Fibroblast of pulmonary artery (primary cell): Measurements from ENCODE around the gene CTBP2.

ENCODE experiments used
- DNase-seq: peaks from one replicate; pipeline ENCODE4 v3.0.0-alpha.2; 2010; ENCODE audit warnings: low read depth
- H3K4me3 ChIP-seq: replicated peaks from 2 replicates; pipeline ENCODE4 v1.5.1; 2011; ENCODE audit warnings: low read depth, mild to moderate bottlenecking, control low read depth, low read length, moderate library complexity
- TF ChIP-seq, protein P1 (sequence below): IDR thresholded peaks from 2 replicates; pipeline ENCODE4 v1.5.1; 2011; ENCODE audit warnings: mild to moderate bottlenecking, control low read depth, low read length, inconsistent platforms; ENCODE audit errors: missing control alignments

CTBP2 gene

GRCh38 chr10:125037145-125037877 lies 123.1 kb downstream of the CTBP2 start:
- DNase-seq = peak; percentile 81
- H3K4me3 ChIP-seq = no peak overlapping the region
- TF ChIP-seq, protein P1, sequence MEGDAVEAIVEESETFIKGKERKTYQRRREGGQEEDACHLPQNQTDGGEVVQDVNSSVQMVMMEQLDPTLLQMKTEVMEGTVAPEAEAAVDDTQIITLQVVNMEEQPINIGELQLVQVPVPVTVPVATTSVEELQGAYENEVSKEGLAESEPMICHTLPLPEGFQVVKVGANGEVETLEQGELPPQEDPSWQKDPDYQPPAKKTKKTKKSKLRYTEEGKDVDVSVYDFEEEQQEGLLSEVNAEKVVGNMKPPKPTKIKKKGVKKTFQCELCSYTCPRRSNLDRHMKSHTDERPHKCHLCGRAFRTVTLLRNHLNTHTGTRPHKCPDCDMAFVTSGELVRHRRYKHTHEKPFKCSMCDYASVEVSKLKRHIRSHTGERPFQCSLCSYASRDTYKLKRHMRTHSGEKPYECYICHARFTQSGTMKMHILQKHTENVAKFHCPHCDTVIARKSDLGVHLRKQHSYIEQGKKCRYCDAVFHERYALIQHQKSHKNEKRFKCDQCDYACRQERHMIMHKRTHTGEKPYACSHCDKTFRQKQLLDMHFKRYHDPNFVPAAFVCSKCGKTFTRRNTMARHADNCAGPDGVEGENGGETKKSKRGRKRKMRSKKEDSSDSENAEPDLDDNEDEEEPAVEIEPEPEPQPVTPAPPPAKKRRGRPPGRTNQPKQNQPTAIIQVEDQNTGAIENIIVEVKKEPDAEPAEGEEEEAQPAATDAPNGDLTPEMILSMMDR = no peak

DNA sequence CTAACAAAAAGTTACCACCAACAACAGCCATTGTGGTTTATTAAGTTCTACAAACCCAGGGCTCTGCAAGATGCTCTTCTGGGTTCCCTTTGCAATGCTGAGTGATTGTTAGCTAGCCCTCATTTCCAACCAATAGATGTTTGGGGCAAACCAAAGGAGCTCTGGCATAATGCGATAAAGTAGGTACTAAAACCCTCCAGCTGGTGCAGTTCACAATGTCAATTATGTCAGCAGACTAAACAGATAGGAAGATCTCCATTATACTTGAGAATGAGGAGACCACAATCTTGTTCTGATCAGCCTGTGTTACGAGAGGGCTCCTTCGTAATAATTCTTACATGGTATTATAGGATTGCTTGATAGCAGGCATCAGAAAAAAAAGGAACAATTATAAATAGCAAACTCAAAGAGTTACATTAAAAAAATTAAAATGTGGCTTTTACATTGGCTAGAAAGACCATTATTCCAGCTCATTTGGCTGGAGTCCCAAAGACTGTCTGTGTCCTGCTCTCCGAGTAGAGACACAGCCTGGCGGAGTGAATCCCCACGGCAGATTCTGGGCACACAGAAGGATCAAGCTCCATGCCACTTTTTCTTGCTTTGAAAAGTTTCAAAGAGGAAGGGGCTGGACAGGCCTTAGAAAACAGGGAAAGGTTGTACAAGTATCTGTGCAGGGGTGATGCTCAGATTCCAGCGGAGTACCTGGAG lies 124.6 kb downstream of the CTBP2 start:
- TF ChIP-seq, protein P1 = no peak
- peak overlapping the region; percentile 24 for H3K4me3 ChIP-seq
- DNase-seq = no peak

DNA sequence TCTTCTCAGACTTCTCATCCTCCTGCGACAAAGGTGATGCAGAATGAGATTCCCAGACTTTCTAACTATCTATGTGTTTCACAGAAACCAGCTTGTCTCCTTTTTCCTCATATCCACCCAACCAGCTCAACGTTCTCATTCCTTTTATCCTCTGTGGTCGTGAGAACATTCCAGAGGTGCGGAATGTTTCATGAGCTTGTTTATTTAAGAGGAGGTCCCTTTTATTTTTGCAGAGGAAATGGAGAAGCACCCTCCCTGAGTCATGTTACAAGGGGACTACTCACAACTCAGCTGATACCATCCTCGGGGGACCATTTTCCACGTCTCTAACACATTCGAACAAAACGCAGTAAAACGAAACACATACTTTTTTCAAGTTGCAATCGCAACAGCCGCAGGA lies 125.2 kb downstream of the CTBP2 start:
- TF ChIP-seq, protein P1 = no peak
- H3K4me3 ChIP-seq = peak overlapping the region; percentile 24
- DNase-seq = peak; percentile 92

DNA sequence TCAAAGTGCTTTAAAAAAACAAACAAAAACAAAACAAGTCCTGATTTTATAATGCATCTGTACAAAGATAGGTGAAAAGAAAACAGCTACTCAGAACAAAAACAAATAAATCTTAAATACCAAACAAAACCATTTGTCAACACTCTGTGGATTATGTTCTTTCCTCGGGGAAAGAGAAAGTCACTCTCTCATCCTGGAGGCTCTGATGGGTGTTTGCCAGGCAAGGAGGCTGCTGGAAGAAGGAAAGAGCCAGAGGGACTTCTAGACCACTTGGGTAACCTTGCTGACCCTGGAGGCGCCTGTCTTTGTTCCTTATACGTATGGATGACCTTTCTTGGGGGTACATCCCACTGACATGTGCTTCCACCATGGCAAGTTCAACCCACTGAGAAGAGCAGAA lies 125.7 kb downstream of the CTBP2 start:
- no peak for DNase-seq
- TF ChIP-seq, protein P1 = no peak
- H3K4me3 ChIP-seq = no peak overlapping the region

DNA sequence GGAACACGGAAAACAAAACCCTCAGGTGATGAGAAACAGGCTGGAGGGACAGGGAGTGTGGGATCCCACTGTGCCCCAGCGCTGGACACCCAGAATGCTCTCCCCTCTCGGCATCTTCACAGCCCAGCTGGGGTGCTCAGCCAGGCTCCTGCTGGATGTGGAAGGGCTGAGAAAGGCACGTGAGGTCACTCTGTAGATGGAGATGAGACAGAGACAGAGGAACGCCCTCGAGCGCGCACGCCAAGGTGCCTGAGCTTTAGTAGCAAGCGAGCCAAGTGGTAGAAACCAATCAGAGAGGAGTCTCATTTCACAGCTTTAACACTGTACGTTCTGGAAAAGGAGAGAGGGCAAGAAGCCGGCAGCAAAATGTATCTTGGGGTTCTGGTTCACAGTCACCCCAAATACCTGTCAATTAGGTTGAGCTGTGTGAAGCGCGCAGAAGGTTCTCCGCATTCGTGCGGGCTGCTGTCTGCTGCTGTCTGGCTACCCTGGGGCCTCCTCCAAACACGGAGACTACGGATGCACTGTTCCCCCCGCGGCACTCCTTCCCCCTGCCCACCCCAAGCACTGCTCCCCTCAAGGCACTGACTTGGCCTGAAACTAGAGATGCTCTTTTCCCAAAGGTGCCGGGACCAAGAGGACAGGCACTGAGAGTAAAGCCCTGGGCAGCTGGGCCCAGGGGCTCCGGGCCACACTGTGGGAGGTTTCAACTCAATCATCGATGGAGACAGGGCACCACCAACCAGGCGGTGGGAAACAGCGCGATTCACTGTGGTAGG lies 127.0 kb downstream of the CTBP2 start:
- TF ChIP-seq, protein P1 = no peak
- DNase-seq = no peak
- H3K4me3 ChIP-seq = no peak overlapping the region

- H3K4me3 ChIP-seq = no peak overlapping the region
- TF ChIP-seq, protein P1 = no peak
- DNase-seq = no peak
Observed at GRCh38 chr10:125032474-125033020, 127.8 kb downstream of the CTBP2 start.
